GM20431 (cell line): ENCODE measurements around the gene OR52B2.

Experiments used
- in situ Hi-C: fragments of 300-500 bp; cut with MseI, MboI; formaldehyde crosslinking; loops from one replicate; pipeline ENCODE4 v1.15.0; 2020; ENCODE audit warnings: low sequenced_read_pairs; ENCODE audit not compliant: unreplicated experiment

Gene OR52B2

GRCh38 chr11:6170226-6170625 lies at the start of gene OR52B2:
OR52B2 (minus strand) TSS chr11:6170326; CDS start chr11:6170326, 0 bp downstream.
- in situ Hi-C loops: no loop called here

- in situ Hi-C loops: no loop called here
Measured at GRCh38 chr11:6219359-6219758, 49.2 kb upstream of the OR52B2 start.

- in situ Hi-C loops: no loop called here
Measured at GRCh38 chr11:6217722-6218121, 47.6 kb upstream of the OR52B2 start.

GRCh38 chr11:6216501-6216900 lies 46.4 kb upstream of the OR52B2 start:
- in situ Hi-C loops: no loop called here

- in situ Hi-C loops: no loop called here
Measured at GRCh38 chr11:6214530-6214929, 44.4 kb upstream of the OR52B2 start.

GRCh38 chr11:6210274-6210955 lies 40.3 kb upstream of the OR52B2 start:
- in situ Hi-C loops: no loop called here

GRCh38 chr11:6209801-6210200 lies 39.7 kb upstream of the OR52B2 start:
- in situ Hi-C loops: no loop called here

GRCh38 chr11:6206456-6207180 lies 36.5 kb upstream of the OR52B2 start:
- in situ Hi-C loops: no loop called here

GRCh38 chr11:6205366-6205765 lies 35.2 kb upstream of the OR52B2 start, which contains the start of gene C11orf42:
C11orf42 (plus strand) TSS chr11:6205557; CDS start chr11:6205616, 59 bp downstream.
- in situ Hi-C loops: no loop called here

- in situ Hi-C loops: no loop called here
Measured at GRCh38 chr11:6204706-6205105, 34.6 kb upstream of the OR52B2 start.

- in situ Hi-C loops: no loop called here
Measured at GRCh38 chr11:6203327-6203726, 33.2 kb upstream of the OR52B2 start.

- in situ Hi-C loops: no loop called here
Measured at GRCh38 chr11:6202041-6202440, 31.9 kb upstream of the OR52B2 start.

GRCh38 chr11:6201481-6201880 lies 31.4 kb upstream of the OR52B2 start:
- in situ Hi-C loops: no loop called here

- in situ Hi-C loops: no loop called here
Measured at GRCh38 chr11:6200975-6201374, 30.8 kb upstream of the OR52B2 start.

GRCh38 chr11:6199174-6199810 lies 29.2 kb upstream of the OR52B2 start, which contains the start of gene OR52W1:
OR52W1 (plus strand) TSS chr11:6199224; CDS start chr11:6199224, 0 bp downstream.
- in situ Hi-C loops: no loop called here

GRCh38 chr11:6197466-6198200 lies 27.5 kb upstream of the OR52B2 start:
- in situ Hi-C loops: no loop called here

- in situ Hi-C loops: no loop called here
Measured at GRCh38 chr11:6196396-6196795, 26.3 kb upstream of the OR52B2 start.

GRCh38 chr11:6194065-6194581 lies 24.0 kb upstream of the OR52B2 start:
- in situ Hi-C loops: no loop called here

GRCh38 chr11:6191742-6192141 lies 21.6 kb upstream of the OR52B2 start:
- in situ Hi-C loops: no loop called here

GRCh38 chr11:6175440-6175839 lies 5.3 kb upstream of the OR52B2 start:
- in situ Hi-C loops: no loop called here
